Endothelial cell of umbilical vein (primary cell): ENCODE results near the gene ADORA2A.

Experiments used
- CTCF ChIP-seq, 2 donors: IDR thresholded peaks; 1 replicate in 1 of 2; 2 replicates in 1 of 2; pipeline ENCODE4 v1.5.1; 2011; ENCODE audit warnings: low read length in 2 of 2, mild to moderate bottlenecking in 2 of 2, moderate library complexity in 2 of 2, control low read depth in 1 of 2, inconsistent platforms in 1 of 2, low read depth in 1 of 2; ENCODE audit not compliant: insufficient read depth in 1 of 2; ENCODE audit errors: extremely low read depth in 1 of 2
- EZH2 ChIP-seq: IDR thresholded peaks from 2 replicates; pipeline ENCODE4 v1.6.1; 2012; ENCODE audit warnings: borderline replicate concordance, low read depth, mild to moderate bottlenecking, moderate library complexity, low read length, inconsistent platforms; ENCODE audit not compliant: severe bottlenecking
- MAX ChIP-seq: IDR thresholded peaks from 2 replicates; pipeline ENCODE4 v1.6.1; 2011; ENCODE audit not compliant: insufficient read depth, insufficient read length
- POLR2A ChIP-seq: IDR thresholded peaks from 2 replicates; pipeline ENCODE4 v1.6.1; 2012; ENCODE audit warnings: low read depth, mild to moderate bottlenecking, control low read depth, low read length

- TF ChIP-seq CTCF (IDR thresholded peaks at IDR 0.05; ENCODE audit: extremely low read depth in 1 of 2, insufficient read depth in 1 of 2, low read depth in 1 of 2, low read length in 2 of 2) = no peak
- no peak for TF ChIP-seq POLR2A
- no peak for TF ChIP-seq EZH2
- TF ChIP-seq MAX = no peak
These were observed 5.9 kb upstream of the ADORA2A start for GRCh38 chr22:24421428-24421931.
